ENCODE results near the gene ANAPC5. TPM values are rescaled to one million over a fixed set of nuclear protein-coding genes. Genes with fewer than 3 reads are reported as not detected.
"Not testable (repeated sequence)": the region's sequence is repeated elsewhere in the genome, so short reads cannot be mapped to it uniquely, and the experiment has no call there.

Gene ANAPC5
- total RNA-seq, 1 donor from 2014 or later: 65.1 TPM

DNA sequence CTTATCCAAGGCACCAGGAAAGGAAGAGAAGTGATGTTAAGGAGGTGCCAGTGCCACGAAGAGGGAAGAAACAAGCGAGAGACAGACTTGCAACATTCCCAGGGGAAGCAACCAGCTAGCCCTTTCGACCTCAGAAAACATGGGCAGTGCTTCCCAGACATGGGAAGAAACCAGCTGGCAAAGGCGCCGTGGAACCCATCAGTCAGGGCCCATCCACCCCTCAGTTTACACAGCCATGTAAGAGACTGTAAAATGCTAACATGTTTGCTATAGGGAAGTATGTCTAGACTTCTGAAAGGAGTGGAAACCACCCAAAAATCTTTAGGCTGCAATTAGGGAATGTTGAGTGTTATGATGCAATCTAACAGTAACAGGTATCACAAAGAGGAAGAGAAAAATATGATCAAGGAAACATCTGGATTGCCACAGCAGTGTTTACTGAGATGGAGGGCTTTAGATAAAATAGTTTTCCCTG lies 26.3 kb downstream of the ANAPC5 start:
- Histone ChIP-seq H3K4me1 (no peaks in the 10 kb centered on the region), H3K27ac (replicated peaks) (no peak overlapping the region), H3K9me3 (replicated peaks) (no peaks in the 10 kb centered on the region), H3K4me3 (no peak overlapping the region), H3K27me3 (ENCODE audit: low read depth) (no peaks in the 10 kb centered on the region), H3K36me3 (peaks cover 95% of the 10 kb centered on the region)
- intact Hi-C loops (cut with micrococcal nuclease): no loop called here
- no peak for DNase-seq
- TF ChIP-seq, protein P1, sequence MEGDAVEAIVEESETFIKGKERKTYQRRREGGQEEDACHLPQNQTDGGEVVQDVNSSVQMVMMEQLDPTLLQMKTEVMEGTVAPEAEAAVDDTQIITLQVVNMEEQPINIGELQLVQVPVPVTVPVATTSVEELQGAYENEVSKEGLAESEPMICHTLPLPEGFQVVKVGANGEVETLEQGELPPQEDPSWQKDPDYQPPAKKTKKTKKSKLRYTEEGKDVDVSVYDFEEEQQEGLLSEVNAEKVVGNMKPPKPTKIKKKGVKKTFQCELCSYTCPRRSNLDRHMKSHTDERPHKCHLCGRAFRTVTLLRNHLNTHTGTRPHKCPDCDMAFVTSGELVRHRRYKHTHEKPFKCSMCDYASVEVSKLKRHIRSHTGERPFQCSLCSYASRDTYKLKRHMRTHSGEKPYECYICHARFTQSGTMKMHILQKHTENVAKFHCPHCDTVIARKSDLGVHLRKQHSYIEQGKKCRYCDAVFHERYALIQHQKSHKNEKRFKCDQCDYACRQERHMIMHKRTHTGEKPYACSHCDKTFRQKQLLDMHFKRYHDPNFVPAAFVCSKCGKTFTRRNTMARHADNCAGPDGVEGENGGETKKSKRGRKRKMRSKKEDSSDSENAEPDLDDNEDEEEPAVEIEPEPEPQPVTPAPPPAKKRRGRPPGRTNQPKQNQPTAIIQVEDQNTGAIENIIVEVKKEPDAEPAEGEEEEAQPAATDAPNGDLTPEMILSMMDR (IDR thresholded peaks at IDR 0.05; ENCODE audit: borderline replicate concordance): no peak

DNA sequence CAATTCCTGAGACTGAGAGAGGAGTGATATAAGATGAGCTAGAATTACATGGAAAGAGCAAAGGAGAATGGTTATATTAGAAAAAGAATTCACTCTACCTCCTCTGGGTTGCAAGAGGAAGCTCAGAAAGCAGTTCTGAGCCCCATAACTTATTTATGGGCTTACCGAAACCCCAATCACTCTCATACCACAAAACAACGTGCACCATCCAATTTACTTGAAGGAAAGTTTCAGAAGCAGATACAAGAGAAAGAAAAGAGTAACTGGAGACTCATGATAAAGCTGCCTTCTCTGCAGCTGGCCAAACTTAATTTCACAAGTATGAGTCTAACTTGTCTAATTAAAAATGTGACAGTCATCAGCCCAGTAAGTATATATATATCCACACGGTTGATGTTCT lies 28.3 kb downstream of the ANAPC5 start:
- Histone ChIP-seq H3K9me3 (replicated peaks) (no peaks in the 10 kb centered on the region), H3K27ac (replicated peaks) (no peak overlapping the region), H3K4me3 (no peak overlapping the region), H3K27me3 (ENCODE audit: low read depth) (no peaks in the 10 kb centered on the region), H3K4me1 (no peaks in the 10 kb centered on the region), H3K36me3 (peaks cover 90% of the 10 kb centered on the region)
- intact Hi-C loops (cut with micrococcal nuclease): no loop called here
- TF ChIP-seq, protein P1 (IDR thresholded peaks at IDR 0.05; ENCODE audit: borderline replicate concordance): no peak
- no peak for DNase-seq

DNA sequence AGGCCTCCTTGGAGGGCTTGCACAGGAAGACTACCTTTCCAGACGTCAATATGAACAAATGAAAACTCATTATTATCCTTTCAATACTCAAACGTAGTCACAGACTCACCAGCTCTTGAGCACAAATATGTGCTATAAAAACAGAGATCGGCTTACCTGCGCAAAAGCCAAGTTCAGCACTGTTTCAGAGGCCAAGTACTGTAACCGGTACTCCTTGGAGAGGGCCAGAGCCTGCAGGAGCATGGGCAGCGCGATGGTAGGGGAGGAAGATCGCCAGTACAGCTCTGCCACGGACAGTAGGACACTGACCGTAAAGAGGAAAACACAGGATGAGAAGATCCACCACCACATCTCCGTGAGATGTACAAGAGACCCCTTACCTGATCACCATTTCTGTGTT lies 34.1 kb downstream of the ANAPC5 start:
- Histone ChIP-seq H3K27ac (replicated peaks) (no peak overlapping the region), H3K4me1 (no peaks in the 10 kb centered on the region), H3K4me3 (no peak overlapping the region), H3K27me3 (ENCODE audit: low read depth) (no peaks in the 10 kb centered on the region), H3K9me3 (replicated peaks) (no peaks in the 10 kb centered on the region), H3K36me3 (peaks cover 65% of the 10 kb centered on the region)
- TF ChIP-seq, protein P1 (IDR thresholded peaks at IDR 0.05; ENCODE audit: borderline replicate concordance): no peak
- intact Hi-C loops (cut with micrococcal nuclease): no loop called here
- no peak for DNase-seq

- no peaks in the 10 kb centered on the region for H3K27me3 ChIP-seq (ENCODE audit: low read depth)
- TF ChIP-seq, protein P1 (IDR thresholded peaks at IDR 0.05; ENCODE audit: borderline replicate concordance): no peak
- peaks cover 67% of the 10 kb centered on the region for H3K36me3 ChIP-seq
- no peaks in the 10 kb centered on the region for H3K9me3 ChIP-seq (replicated peaks)
- H3K4me3 ChIP-seq: no peak overlapping the region
- no peak for DNase-seq
- H3K27ac ChIP-seq (replicated peaks): no peak overlapping the region
- H3K4me1 ChIP-seq: no peaks in the 10 kb centered on the region
- intact Hi-C loops (cut with micrococcal nuclease): no loop called here
Measured at GRCh38 chr12:121314431-121314830, 37.8 kb downstream of the ANAPC5 start.

- H3K4me1 ChIP-seq; H3K27me3 ChIP-seq (ENCODE audit: low read depth); DNase-seq; H3K27ac ChIP-seq (replicated peaks); H3K9me3 ChIP-seq (replicated peaks); H3K4me3 ChIP-seq; intact Hi-C loops (cut with micrococcal nuclease): not testable (repeated sequence)
- H3K36me3 ChIP-seq: peaks cover 64% of the 10 kb centered on the region
Measured at GRCh38 chr12:121310231-121310630, 42.0 kb downstream of the ANAPC5 start.

DNA sequence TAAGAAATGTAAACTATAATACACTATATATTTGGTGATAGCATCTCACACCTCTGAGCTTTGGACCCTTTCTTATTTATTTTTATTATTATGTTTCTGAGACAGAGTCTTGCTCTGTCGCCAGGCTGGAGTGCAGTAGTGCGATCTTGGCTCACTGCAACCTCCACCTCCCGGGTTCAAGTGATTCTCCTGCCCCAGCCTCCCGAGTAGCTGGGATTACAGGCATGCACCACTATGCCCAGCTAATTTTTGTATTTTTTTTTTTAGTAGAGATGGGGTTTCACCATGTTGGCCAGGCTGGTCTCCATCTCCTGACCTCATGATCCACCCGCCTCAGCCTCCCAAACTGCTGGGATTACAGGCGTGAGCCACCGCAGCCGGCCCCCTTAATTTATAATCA lies 44.8 kb downstream of the ANAPC5 start:
- intact Hi-C loops (cut with micrococcal nuclease): not testable (repeated sequence)
- H3K36me3 ChIP-seq: peaks cover 54% of the 10 kb centered on the region

GRCh38 chr12:121304306-121304705 lies 47.9 kb downstream of the ANAPC5 start:
- no peaks in the 10 kb centered on the region for H3K27me3 ChIP-seq (ENCODE audit: low read depth)
- H3K36me3 ChIP-seq: peaks cover 26% of the 10 kb centered on the region
- DNase-seq: no peak
- TF ChIP-seq, protein P1 (IDR thresholded peaks at IDR 0.05; ENCODE audit: borderline replicate concordance): no peak
- H3K9me3 ChIP-seq (replicated peaks): no peaks in the 10 kb centered on the region
- H3K4me3 ChIP-seq: no peak overlapping the region
- H3K27ac ChIP-seq (replicated peaks): no peak overlapping the region
- intact Hi-C loops (cut with micrococcal nuclease): no loop called here
- H3K4me1 ChIP-seq: no peaks in the 10 kb centered on the region

More for the DNA sequence above, 44.8 kb downstream of the ANAPC5 start:
- not testable (repeated sequence) for H3K9me3 ChIP-seq (replicated peaks); H3K4me1 ChIP-seq; H3K27ac ChIP-seq (replicated peaks); DNase-seq; H3K4me3 ChIP-seq; H3K27me3 ChIP-seq (ENCODE audit: low read depth)

All from left ventricle myocardium inferior (tissue), 1 donor.